HepG2 (cell line): ENCODE results near the gene FBXO11. TPM values are rescaled to one million over a fixed set of nuclear protein-coding genes. Genes with fewer than 3 reads are reported as not detected.

Source experiments
- BRD4 ChIP-seq: sonication (generic); formaldehyde crosslinking; IDR thresholded peaks from 2 replicates; pipeline ENCODE4 v1.4.0; 2020; ENCODE audit warnings: missing genetic modification reagents
- GPBP1L1 ChIP-seq: sonication (generic); formaldehyde crosslinking; IDR thresholded peaks from 2 replicates; pipeline ENCODE4 v1.5.0; 2020; ENCODE audit warnings: mild to moderate bottlenecking, missing genetic modification reagents
- SIX1 ChIP-seq: sonication (generic); formaldehyde crosslinking; IDR thresholded peaks from 2 replicates; pipeline ENCODE4 v1.4.0; 2020; ENCODE audit warnings: missing genetic modification reagents, borderline replicate concordance
- TFAP4 ChIP-seq: sonication (generic); IDR thresholded peaks from 2 replicates; pipeline ENCODE4 v1.6.1; 2016; ENCODE audit warnings: low read depth, borderline replicate concordance
- TFE3 ChIP-seq: IDR thresholded peaks from 2 replicates; pipeline ENCODE4 v1.6.1; 2016
- ZKSCAN5 ChIP-seq: sonication (generic); formaldehyde crosslinking; IDR thresholded peaks from 2 replicates; pipeline ENCODE4 v1.5.1; 2020; ENCODE audit warnings: mild to moderate bottlenecking, missing genetic modification reagents
- ZNF512B ChIP-seq: sonication (generic); formaldehyde crosslinking; IDR thresholded peaks from 2 replicates; pipeline ENCODE4 v1.5.1; 2020; ENCODE audit warnings: missing genetic modification reagents, mild to moderate bottlenecking, borderline replicate concordance
- ZNF530 ChIP-seq: sonication (generic); formaldehyde crosslinking; IDR thresholded peaks from 2 replicates; pipeline ENCODE4 v1.5.0; 2020; ENCODE audit warnings: low read depth, mild to moderate bottlenecking, missing genetic modification reagents
- ZNF646 ChIP-seq: sonication (generic); formaldehyde crosslinking; IDR thresholded peaks from 2 replicates; pipeline ENCODE4 v1.9.0; 2021; ENCODE audit warnings: mild to moderate bottlenecking, missing genetic modification reagents
- ZNF740 ChIP-seq: sonication (generic); formaldehyde crosslinking; IDR thresholded peaks from 2 replicates; pipeline ENCODE4 v1.4.0; 2020; ENCODE audit warnings: missing genetic modification reagents
- polyA plus RNA-seq, 8 experiments: library from polyadenylated mRNA; depleted of rRNA in 3 of 8; stranded (reverse) in 7 of 8; unstranded in 1 of 8; fragments of >200 nt; fragmentation: Illumina TruSeq in 4 of 8; extraction: Trizol in 4 of 8; gene quantifications; 2 replicates each; pipeline versions ENCODE4 v1.2.1 to v1.2.3, GENCODE V29; 2011 to 2016; ENCODE audit warnings: low read depth in 4 of 8, missing spikeins in 1 of 8, mixed read lengths in 1 of 8; ENCODE audit not compliant: insufficient read depth in 1 of 8
- total RNA-seq, 5 experiments: library from RNA; depleted of rRNA; stranded (reverse); fragments of >200 nt; fragmentation: Illumina TruSeq; extraction: Trizol; gene quantifications; 2 replicates each; pipeline ENCODE4 v1.2.3, GENCODE V29; 2016; ENCODE audit warnings: low read depth in 1 of 5

The FBXO11 gene
- total and polyA plus RNA-seq, 2 of the 13 experiments (the other 11 are each of a cell fraction or from before 2014, with no cell fraction given): 27.9 to 47.6 TPM

- TF ChIP-seq ZNF646 (CRISPR knock-in tag) (peak; percentile 36; the same call in 1 of the 2 replicates), ZNF512B (no peak), ZNF530 (CRISPR knock-in tag) (no peak), TFAP4 (peak; percentile 15; the same call in 1 of the 2 replicates), ZNF740 (CRISPR knock-in tag) (peak; percentile 63), ZKSCAN5 (no peak), TFE3 (CRISPR knock-in tag) (peak; percentile 51; the same call in 1 of the 2 replicates), SIX1 (peak; percentile 20; the same call in 1 of the 2 replicates), GPBP1L1 (no peak), BRD4 (CRISPR knock-in tag) (no peak)
Observed at GRCh38 chr2:47782671-47783485, 123.4 kb downstream of the FBXO11 start, which contains the start of gene MSH6 (continued).
